Measurements from ENCODE around the gene PDE2A. TPM values are rescaled to one million over a fixed set of nuclear protein-coding genes. Genes with fewer than 3 reads are reported as not detected.
A peak's percentile ranks its signal among the peaks of the same experiment; 100 is the strongest.

Gene PDE2A
- total RNA-seq, 1 donor from 2014 or later: 0.11 TPM

DNA sequence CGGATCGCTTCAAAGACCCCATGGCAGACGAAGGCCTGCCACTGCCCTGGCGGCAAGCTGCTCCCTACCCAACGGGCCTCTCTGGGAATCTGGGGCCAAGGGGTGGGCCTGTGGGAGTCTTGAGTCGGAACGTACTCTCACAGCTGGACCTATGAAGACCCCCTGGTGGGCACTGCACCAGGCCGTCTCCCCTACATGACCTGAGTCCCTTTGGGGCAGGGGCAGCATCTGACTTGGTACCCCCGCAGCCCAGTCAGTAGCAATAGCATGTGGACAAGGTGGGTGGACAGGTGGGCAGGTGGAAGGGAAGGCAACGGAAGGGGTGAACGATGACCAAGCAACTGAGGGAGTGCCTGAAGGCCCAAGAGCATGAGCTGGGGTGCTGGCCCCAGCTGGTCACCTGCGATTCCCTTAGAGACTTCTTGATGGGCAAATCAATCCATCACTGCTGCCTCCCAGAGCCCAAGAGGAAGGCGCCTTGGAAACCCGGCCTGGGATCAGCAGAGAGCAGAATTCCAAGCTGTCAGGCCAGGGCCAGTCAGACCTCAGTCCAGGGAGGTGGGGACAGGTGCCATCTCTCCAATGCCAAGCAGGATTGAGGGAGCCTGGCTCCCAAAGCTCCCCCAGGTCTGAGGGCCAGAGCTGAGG lies 42.7 kb upstream of the PDE2A start:
- H3K4me3 Mint-ChIP-seq: no peak overlapping the region
- no peak for DNase-seq (ENCODE audit: low spot score)
- Histone ChIP-seq H3K4me2 (no peak overlapping the region), H3F3A (ENCODE audit: low read depth) (no peaks in the 10 kb centered on the region), H3K9me3 (ENCODE audit: low read depth) (no peaks in the 10 kb centered on the region), H3K27ac (no peak overlapping the region), H3K36me3 (no peaks in the 10 kb centered on the region), H3K4me3 (no peak overlapping the region), H3K4me1 (peaks cover 14% of the 10 kb centered on the region), H3K27me3 (no peaks in the 10 kb centered on the region), H3K79me2 (ENCODE audit: low read depth) (no peaks in the 10 kb centered on the region), H4K20me1 (ENCODE audit: low read depth) (peaks cover 12% of the 10 kb centered on the region), H2AFZ (replicated peaks) (no peak overlapping the region), H3K9ac (no peak overlapping the region)
- peaks cover 4% of the 10 kb centered on the region for H3K27me3 Mint-ChIP-seq (ENCODE audit: insufficient read depth, low read depth)
- peaks cover 73% of the 10 kb centered on the region for H3K4me1 Mint-ChIP-seq
- no peaks in the 10 kb centered on the region for H3K36me3 Mint-ChIP-seq
- no peak for TF ChIP-seq EZH2 (IDR thresholded peaks at IDR 0.05)
- no peak for TF ChIP-seq EZH2phosphoT487 (IDR thresholded peaks at IDR 0.05)
- TF ChIP-seq, protein P1, sequence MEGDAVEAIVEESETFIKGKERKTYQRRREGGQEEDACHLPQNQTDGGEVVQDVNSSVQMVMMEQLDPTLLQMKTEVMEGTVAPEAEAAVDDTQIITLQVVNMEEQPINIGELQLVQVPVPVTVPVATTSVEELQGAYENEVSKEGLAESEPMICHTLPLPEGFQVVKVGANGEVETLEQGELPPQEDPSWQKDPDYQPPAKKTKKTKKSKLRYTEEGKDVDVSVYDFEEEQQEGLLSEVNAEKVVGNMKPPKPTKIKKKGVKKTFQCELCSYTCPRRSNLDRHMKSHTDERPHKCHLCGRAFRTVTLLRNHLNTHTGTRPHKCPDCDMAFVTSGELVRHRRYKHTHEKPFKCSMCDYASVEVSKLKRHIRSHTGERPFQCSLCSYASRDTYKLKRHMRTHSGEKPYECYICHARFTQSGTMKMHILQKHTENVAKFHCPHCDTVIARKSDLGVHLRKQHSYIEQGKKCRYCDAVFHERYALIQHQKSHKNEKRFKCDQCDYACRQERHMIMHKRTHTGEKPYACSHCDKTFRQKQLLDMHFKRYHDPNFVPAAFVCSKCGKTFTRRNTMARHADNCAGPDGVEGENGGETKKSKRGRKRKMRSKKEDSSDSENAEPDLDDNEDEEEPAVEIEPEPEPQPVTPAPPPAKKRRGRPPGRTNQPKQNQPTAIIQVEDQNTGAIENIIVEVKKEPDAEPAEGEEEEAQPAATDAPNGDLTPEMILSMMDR (IDR thresholded peaks at IDR 0.05): no peak
- no peaks in the 10 kb centered on the region for H3K9me3 Mint-ChIP-seq
- peak overlapping the region; percentile 99 for H3K27ac Mint-ChIP-seq

DNA sequence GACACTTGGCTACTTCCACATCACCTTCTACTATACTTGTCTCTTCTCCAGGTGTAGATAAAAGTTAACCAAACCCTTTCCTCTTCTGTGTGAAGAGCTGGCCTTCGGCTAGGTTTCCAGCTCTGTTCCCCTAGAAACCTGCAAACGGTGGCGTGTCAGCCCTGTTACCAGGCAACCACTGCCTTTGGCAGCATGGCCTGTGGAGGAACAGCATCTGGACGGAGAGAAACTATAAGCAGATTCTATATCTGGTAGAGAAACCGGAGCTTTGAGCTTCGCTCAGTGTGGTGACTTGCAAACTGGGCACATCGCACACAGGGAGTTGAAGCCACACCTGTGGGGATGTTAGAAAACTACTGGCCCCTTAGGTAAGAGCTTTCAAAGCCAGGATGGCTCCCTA lies 42.1 kb upstream of the PDE2A start:
- no peaks in the 10 kb centered on the region for H3K36me3 Mint-ChIP-seq
- peaks cover 16% of the 10 kb centered on the region for H4K20me1 ChIP-seq (ENCODE audit: low read depth)
- H3K9me3 Mint-ChIP-seq: no peaks in the 10 kb centered on the region
- no peak overlapping the region for H2AFZ ChIP-seq (replicated peaks)
- no peak overlapping the region for H3K4me3 ChIP-seq
- no peaks in the 10 kb centered on the region for H3F3A ChIP-seq (ENCODE audit: low read depth)
- H3K9me3 ChIP-seq (ENCODE audit: low read depth): no peaks in the 10 kb centered on the region
- H3K27ac Mint-ChIP-seq: peak overlapping the region; percentile 99
- H3K36me3 ChIP-seq: no peaks in the 10 kb centered on the region
- no peak overlapping the region for H3K4me2 ChIP-seq
- peak overlapping the region; percentile 78 for H3K4me3 Mint-ChIP-seq
- DNase-seq (ENCODE audit: low spot score): no peak
- H3K27ac ChIP-seq: no peak overlapping the region
- H3K4me1 ChIP-seq: peaks cover 17% of the 10 kb centered on the region
- no peaks in the 10 kb centered on the region for H3K79me2 ChIP-seq (ENCODE audit: low read depth)
- TF ChIP-seq EZH2 (IDR thresholded peaks at IDR 0.05): no peak
- TF ChIP-seq EZH2phosphoT487 (IDR thresholded peaks at IDR 0.05): no peak
- TF ChIP-seq, protein P1 (IDR thresholded peaks at IDR 0.05): no peak
- H3K27me3 Mint-ChIP-seq (ENCODE audit: insufficient read depth, low read depth): peaks cover 5% of the 10 kb centered on the region
- no peaks in the 10 kb centered on the region for H3K27me3 ChIP-seq
- H3K9ac ChIP-seq: no peak overlapping the region
- peaks cover 71% of the 10 kb centered on the region for H3K4me1 Mint-ChIP-seq

DNA sequence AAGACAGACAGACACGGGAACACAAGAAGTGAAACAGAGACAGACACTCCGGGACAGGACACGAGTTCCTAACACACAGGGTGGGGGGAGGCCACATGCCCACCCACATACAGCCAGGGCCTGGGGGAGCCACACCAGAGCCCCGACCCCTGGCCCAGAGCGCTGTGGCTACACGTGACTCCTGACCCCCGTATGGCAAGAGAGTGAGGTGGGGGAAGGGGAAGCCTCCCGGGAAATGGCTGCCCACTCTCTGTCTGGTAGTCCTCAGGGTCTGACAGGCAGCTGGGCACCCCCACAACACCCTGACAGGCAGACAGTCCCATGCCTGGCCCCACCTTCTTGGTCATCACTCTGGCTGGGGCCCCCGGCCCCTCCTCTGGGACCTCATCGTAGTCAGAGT lies 38.6 kb upstream of the PDE2A start:
- peak overlapping the region; percentile 42 for H3K27ac Mint-ChIP-seq
- Histone ChIP-seq H3K4me3 (no peak overlapping the region), H4K20me1 (ENCODE audit: low read depth) (peaks cover 11% of the 10 kb centered on the region), H2AFZ (replicated peaks) (no peak overlapping the region), H3K27ac (peak overlapping the region; percentile 13), H3K79me2 (ENCODE audit: low read depth) (no peaks in the 10 kb centered on the region), H3K36me3 (no peaks in the 10 kb centered on the region), H3F3A (ENCODE audit: low read depth) (no peaks in the 10 kb centered on the region), H3K27me3 (no peaks in the 10 kb centered on the region), H3K4me2 (peak overlapping the region; percentile 32), H3K9me3 (ENCODE audit: low read depth) (no peaks in the 10 kb centered on the region), H3K9ac (no peak overlapping the region), H3K4me1 (peaks cover 17% of the 10 kb centered on the region)
- peaks cover 60% of the 10 kb centered on the region for H3K4me1 Mint-ChIP-seq
- H3K27me3 Mint-ChIP-seq (ENCODE audit: insufficient read depth, low read depth): peaks cover 7% of the 10 kb centered on the region
- no peaks in the 10 kb centered on the region for H3K9me3 Mint-ChIP-seq
- no peaks in the 10 kb centered on the region for H3K36me3 Mint-ChIP-seq
- DNase-seq (ENCODE audit: low spot score): no peak
- H3K4me3 Mint-ChIP-seq: no peak overlapping the region
- TF ChIP-seq, protein P1 (IDR thresholded peaks at IDR 0.05): no peak
- TF ChIP-seq EZH2 (IDR thresholded peaks at IDR 0.05): no peak
- TF ChIP-seq EZH2phosphoT487 (IDR thresholded peaks at IDR 0.05): no peak

Measured in neural progenitor cell (in vitro differentiated cells).